ENCODE data around the gene TSPAN10. TPM values are rescaled to one million over a fixed set of nuclear protein-coding genes. Genes with fewer than 3 reads are reported as not detected.

The TSPAN10 gene
- total and polyA plus RNA-seq, 2 of the 13 experiments (the other 11 are each of a cell fraction or from before 2014, with no cell fraction given) = 0.54 to 0.75 TPM

- TF ChIP-seq AKNA (CRISPR knock-in tag; IDR thresholded peaks at IDR 0.05; ENCODE audit: borderline replicate concordance) (no peak; the same call in 1 of the 2 replicates), TBX2 (CRISPR knock-in tag; IDR thresholded peaks at IDR 0.05; ENCODE audit: borderline replicate concordance) (peak; percentile 60; the same call in 1 of the 2 replicates), ONECUT2 (CRISPR knock-in tag; IDR thresholded peaks at IDR 0.05) (no peak), IKZF5 (CRISPR knock-in tag; IDR thresholded peaks at IDR 0.05) (peak; percentile 30; the same call in 1 of the 2 replicates), ZBTB26 (CRISPR knock-in tag; IDR thresholded peaks at IDR 0.05; ENCODE audit: borderline replicate concordance) (no peak; the same call in 1 of the 2 replicates), MEIS2 (CRISPR knock-in tag; IDR thresholded peaks at IDR 0.05) (peak; percentile 67), HOMEZ (CRISPR knock-in tag; IDR thresholded peaks at IDR 0.05; ENCODE audit: low read depth) (peak; percentile 68; the same call in 1 of the 2 replicates), TFDP2 (CRISPR knock-in tag; IDR thresholded peaks at IDR 0.05) (peak; percentile 86), CCDC6 (CRISPR knock-in tag; IDR thresholded peaks at IDR 0.05) (peak; percentile 6; the same call in 1 of the 2 replicates), ZNF232 (CRISPR knock-in tag; IDR thresholded peaks at IDR 0.05; ENCODE audit: borderline replicate concordance) (peak; percentile 42; the same call in 1 of the 2 replicates), KDM2A (CRISPR knock-in tag; IDR thresholded peaks at IDR 0.05; ENCODE audit: borderline replicate concordance, low read depth) (peak; percentile 97), ZNF343 (CRISPR knock-in tag; IDR thresholded peaks at IDR 0.05) (peak; percentile 67), SRSF1 (optimal IDR thresholded peaks at IDR 0.05; ENCODE audit: low read depth, low read length) (peak; percentile 60), RAD21 (CRISPR knock-in tag; IDR thresholded peaks at IDR 0.05) (peak; percentile 64), SOX13 (IDR thresholded peaks at IDR 0.05) (no peak), SOX13 (CRISPR knock-in tag; conservative IDR thresholded peaks at IDR 0.05 in 1 of 2, IDR thresholded peaks at IDR 0.05 in 1 of 2) (peak in 1 of 2 experiments; percentile 37; a peak in 2 of 4 replicates), ERF (CRISPR knock-in tag; IDR thresholded peaks at IDR 0.05) (peak; percentile 50; the same call in 1 of the 2 replicates)
These were observed 46.8 kb downstream of the TSPAN10 start, which contains the start of the genes ARL16 and HGS (continued) for GRCh38 chr17:81683584-81684441.

All from HepG2 (cell line).